ENCODE results near the gene CEMIP.
A peak's percentile ranks its signal among the peaks of the same experiment; 100 is the strongest.

Gene CEMIP

DNA sequence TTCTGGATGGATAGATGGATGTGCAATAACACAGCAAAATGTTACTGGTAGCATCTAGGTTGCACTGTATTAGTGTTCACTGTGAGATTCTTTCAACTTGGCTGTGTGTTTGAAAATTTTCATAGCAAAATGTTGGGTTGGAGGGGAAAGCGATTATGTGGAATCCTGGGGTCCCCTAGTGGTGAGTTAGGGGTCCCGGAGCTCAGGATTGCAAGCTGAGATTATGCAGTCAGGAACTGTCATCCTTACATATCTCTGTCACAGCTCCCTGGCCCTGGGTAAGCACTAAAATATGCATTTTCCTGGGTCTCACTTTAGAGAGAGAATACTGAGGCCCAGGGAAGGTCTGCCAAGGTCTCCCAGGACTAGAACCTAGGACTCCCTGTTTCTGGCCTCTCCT, 77.2 kb downstream of the CEMIP start:
- Histone ChIP-seq H3K36me3 (ENCODE audit: insufficient read depth, low read length) (no peaks in the 10 kb centered on the region), H3K4me1 (ENCODE audit: insufficient read depth, low read length) (peaks cover 43% of the 10 kb centered on the region), H3K4me3 (ENCODE audit: low read depth in 1 of 2, low read length in 2 of 2) (no peak overlapping the region), H3K9ac (ENCODE audit: low read length) (no peak overlapping the region), H3K27me3 (ENCODE audit: control insufficient read depth in 1 of 2, insufficient read depth in 2 of 2, low read length in 2 of 2) (no peaks in the 10 kb centered on the region), H3K9me3 (ENCODE audit: low read length) (no peaks in the 10 kb centered on the region), H3K27ac (ENCODE audit: low read depth, low read length) (no peak overlapping the region)

DNA sequence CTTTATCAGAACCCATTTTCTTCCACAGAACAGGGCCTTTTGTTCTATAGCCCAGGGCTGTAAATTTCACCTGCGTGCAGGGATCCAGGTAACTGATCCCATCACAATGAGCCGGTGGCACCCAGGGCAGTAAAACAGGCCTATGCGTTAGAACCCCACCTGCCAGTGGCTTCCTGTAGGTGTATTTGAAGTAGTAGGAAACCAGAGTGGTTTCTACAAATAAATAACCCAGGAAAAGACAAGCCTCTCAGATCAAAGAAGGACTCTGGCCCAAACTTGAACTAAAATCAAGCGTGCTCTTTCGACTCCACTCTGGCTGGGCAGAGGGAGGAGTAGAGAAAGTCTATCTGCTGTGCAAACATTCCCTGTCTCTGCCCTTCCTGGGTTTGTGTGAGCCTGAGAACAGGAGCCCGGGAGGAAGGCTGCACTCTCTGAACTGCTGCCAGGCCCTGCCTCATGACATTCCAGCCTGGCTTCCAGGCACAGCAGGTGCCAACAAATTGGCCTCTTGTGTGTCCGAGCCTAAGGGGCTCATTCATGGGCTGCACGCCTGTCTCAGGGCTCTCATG, 77.7 kb downstream of the CEMIP start:
- H3K4me1 ChIP-seq (ENCODE audit: insufficient read depth, low read length), result peaks cover 48% of the 10 kb centered on the region
- no peaks in the 10 kb centered on the region for H3K27me3 ChIP-seq (ENCODE audit: control insufficient read depth in 1 of 2, insufficient read depth in 2 of 2, low read length in 2 of 2)
- H3K27ac ChIP-seq (ENCODE audit: low read depth, low read length), result peak overlapping the region; percentile 37
- no peak overlapping the region for H3K9ac ChIP-seq (ENCODE audit: low read length)
- no peaks in the 10 kb centered on the region for H3K9me3 ChIP-seq (ENCODE audit: low read length)
- H3K36me3 ChIP-seq (ENCODE audit: insufficient read depth, low read length), result no peaks in the 10 kb centered on the region
- no peak overlapping the region for H3K4me3 ChIP-seq (ENCODE audit: low read depth in 1 of 2, low read length in 2 of 2)

DNA sequence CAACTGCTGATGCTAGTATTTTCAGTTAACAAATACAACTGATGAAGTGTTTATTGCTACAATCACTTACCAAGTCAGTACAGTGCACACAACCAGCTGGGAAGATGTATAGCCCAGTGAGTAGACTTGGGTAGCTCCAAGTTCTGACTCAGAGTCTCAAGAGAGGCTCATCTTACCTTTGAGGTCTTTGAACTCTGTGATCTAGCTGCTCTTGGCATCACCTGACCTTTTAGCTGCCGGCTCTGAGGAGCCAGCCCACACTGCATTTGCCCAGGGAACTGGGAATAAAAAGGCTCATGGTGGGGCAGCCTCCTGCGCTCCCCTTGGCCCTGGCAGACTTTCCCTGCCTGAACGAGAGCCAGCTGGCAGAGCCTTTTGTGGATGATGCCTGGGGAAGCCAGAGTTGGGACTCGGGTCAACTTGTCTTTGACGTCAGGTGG, 82.6 kb downstream of the CEMIP start:
- Histone ChIP-seq H3K36me3 (ENCODE audit: insufficient read depth, low read length) (no peaks in the 10 kb centered on the region), H3K9me3 (ENCODE audit: low read length) (no peaks in the 10 kb centered on the region), H3K4me3 (ENCODE audit: low read depth in 1 of 2, low read length in 2 of 2) (peak overlapping the region in 1 of 2 donors; percentile 12), H3K27ac (ENCODE audit: low read depth, low read length) (peak overlapping the region; percentile 70), H3K27me3 (ENCODE audit: control insufficient read depth in 1 of 2, insufficient read depth in 2 of 2, low read length in 2 of 2) (no peaks in the 10 kb centered on the region), H3K9ac (ENCODE audit: low read length) (no peak overlapping the region), H3K4me1 (ENCODE audit: insufficient read depth, low read length) (peaks cover 35% of the 10 kb centered on the region)

DNA sequence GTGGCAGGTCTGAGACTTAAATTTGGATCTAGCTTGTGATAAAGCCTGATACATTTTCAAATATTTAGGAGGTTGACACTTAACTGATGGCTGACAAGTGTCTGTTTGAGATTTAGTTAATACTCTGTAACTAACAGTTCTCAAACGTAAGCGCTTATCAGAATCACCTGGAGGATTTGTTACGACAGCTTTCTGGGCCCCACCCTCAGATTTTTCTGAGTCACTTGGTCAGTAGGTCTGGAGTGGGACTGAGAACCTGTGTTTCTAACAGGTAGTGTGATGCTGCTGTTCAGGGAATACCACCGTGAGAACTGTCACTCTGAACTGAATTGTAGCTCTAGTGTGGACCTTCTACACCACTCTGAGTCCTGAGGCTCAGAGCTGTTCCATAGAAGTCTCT, 85.5 kb downstream of the CEMIP start:
- H3K9ac ChIP-seq (ENCODE audit: low read length), result no peak overlapping the region
- H3K27me3 ChIP-seq (ENCODE audit: control insufficient read depth in 1 of 2, insufficient read depth in 2 of 2, low read length in 2 of 2), result no peaks in the 10 kb centered on the region
- H3K36me3 ChIP-seq (ENCODE audit: insufficient read depth, low read length), result no peaks in the 10 kb centered on the region
- no peak overlapping the region for H3K4me3 ChIP-seq (ENCODE audit: low read depth in 1 of 2, low read length in 2 of 2)
- H3K4me1 ChIP-seq (ENCODE audit: insufficient read depth, low read length), result peaks cover 29% of the 10 kb centered on the region
- H3K9me3 ChIP-seq (ENCODE audit: low read length), result no peaks in the 10 kb centered on the region
- H3K27ac ChIP-seq (ENCODE audit: low read depth, low read length), result no peak overlapping the region

DNA sequence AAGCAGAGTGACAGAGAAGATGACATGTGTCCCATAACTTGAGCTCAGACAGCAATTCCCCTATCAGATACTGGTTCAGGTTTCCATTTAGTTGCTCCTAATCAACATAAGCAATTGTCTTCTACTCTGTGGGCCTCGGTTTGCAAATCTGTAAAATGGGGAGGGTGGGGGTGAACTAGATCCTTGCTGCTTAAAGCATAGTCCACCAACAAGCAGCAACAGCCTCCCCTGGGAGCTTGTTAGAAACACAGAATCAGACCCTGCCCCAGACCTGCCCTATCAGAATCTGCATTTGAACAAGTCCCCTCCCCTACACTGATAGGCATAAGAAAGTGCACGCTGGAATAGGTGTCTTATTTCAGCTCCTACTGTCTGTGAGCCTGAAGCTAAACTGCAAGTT, 87.8 kb downstream of the CEMIP start:
- Histone ChIP-seq H3K36me3 (ENCODE audit: insufficient read depth, low read length) (no peaks in the 10 kb centered on the region), H3K4me3 (ENCODE audit: low read depth in 1 of 2, low read length in 2 of 2) (no peak overlapping the region), H3K9ac (ENCODE audit: low read length) (no peak overlapping the region), H3K4me1 (ENCODE audit: insufficient read depth, low read length) (peaks cover 14% of the 10 kb centered on the region), H3K27ac (ENCODE audit: low read depth, low read length) (no peak overlapping the region), H3K27me3 (ENCODE audit: control insufficient read depth in 1 of 2, insufficient read depth in 2 of 2, low read length in 2 of 2) (no peaks in the 10 kb centered on the region), H3K9me3 (ENCODE audit: low read length) (no peaks in the 10 kb centered on the region)

DNA sequence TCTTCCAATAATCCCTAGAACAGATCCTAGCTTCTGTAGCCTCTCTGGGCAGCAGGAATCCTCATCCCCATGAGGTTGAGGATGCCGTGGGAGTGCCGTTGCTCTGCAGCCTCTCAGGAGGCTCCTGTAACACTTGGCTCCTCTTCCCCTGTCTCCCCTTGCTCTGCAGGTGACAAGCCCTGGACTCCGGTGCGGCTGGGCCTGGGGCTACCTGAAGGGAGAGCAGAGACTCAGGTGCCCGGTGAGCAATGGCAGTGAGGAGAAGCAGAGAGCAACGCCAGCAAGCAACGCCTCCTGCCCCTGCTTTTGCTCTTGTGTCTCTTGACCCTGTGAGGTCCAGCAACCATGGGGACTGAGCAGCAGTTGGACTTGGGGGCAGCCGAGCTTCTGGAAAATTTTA, 91.2 kb downstream of the CEMIP start:
- Histone ChIP-seq H3K9me3 (ENCODE audit: low read length) (no peaks in the 10 kb centered on the region), H3K27me3 (ENCODE audit: control insufficient read depth in 1 of 2, insufficient read depth in 2 of 2, low read length in 2 of 2) (no peaks in the 10 kb centered on the region), H3K4me1 (ENCODE audit: insufficient read depth, low read length) (peaks cover 5% of the 10 kb centered on the region), H3K9ac (ENCODE audit: low read length) (no peak overlapping the region), H3K4me3 (ENCODE audit: low read depth in 1 of 2, low read length in 2 of 2) (no peak overlapping the region), H3K27ac (ENCODE audit: low read depth, low read length) (no peak overlapping the region), H3K36me3 (ENCODE audit: insufficient read depth, low read length) (no peaks in the 10 kb centered on the region)

DNA sequence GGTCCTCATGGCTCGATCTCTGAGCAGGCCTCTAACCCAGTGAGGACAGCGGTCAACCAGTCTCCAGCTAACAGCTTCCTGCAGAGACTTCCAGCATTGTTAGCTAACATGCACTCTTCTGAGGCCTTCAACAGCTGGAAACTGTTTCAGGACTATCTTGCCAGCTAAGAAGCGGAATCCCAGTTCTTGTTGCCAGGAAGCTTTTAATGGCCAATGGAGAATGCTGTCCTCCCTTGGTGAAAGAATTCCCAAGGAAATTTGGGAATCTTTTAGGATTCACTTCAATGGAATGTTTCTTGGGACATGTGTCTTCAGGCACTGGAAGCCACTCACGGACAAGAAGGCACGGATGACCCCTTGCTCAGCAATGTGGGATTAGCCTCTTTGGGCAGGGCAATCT, 91.7 kb downstream of the CEMIP start:
- no peaks in the 10 kb centered on the region for H3K27me3 ChIP-seq (ENCODE audit: control insufficient read depth in 1 of 2, insufficient read depth in 2 of 2, low read length in 2 of 2)
- H3K4me3 ChIP-seq (ENCODE audit: low read depth in 1 of 2, low read length in 2 of 2), result no peak overlapping the region
- H3K36me3 ChIP-seq (ENCODE audit: insufficient read depth, low read length), result no peaks in the 10 kb centered on the region
- H3K9ac ChIP-seq (ENCODE audit: low read length), result no peak overlapping the region
- no peaks in the 10 kb centered on the region for H3K9me3 ChIP-seq (ENCODE audit: low read length)
- peaks cover 8% of the 10 kb centered on the region for H3K4me1 ChIP-seq (ENCODE audit: insufficient read depth, low read length)
- H3K27ac ChIP-seq (ENCODE audit: low read depth, low read length), result no peak overlapping the region

DNA sequence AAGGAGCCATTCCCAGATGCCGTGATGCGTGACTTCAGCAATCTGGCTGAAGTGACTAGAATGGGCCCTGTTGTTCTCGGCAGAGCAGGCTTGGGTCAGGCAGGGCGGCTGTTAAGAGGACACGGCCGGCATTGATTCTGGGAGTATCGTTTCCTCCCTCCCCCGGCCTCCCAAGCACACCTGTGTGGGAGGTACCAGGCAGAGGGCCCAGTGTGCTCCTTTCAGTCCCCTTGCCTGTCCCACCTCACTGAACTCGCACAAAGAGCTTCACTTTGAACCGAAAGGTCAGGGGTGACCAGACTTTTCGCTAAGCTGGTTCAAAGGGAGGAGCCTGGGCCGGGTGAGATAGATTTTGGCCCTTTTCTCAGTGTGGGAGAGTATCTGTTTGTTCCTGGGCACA, 92.7 kb downstream of the CEMIP start:
- Histone ChIP-seq H3K4me1 (ENCODE audit: insufficient read depth, low read length) (peaks cover 10% of the 10 kb centered on the region), H3K27ac (ENCODE audit: low read depth, low read length) (no peak overlapping the region), H3K27me3 (ENCODE audit: control insufficient read depth in 1 of 2, insufficient read depth in 2 of 2, low read length in 2 of 2) (no peaks in the 10 kb centered on the region), H3K4me3 (ENCODE audit: low read depth in 1 of 2, low read length in 2 of 2) (no peak overlapping the region), H3K36me3 (ENCODE audit: insufficient read depth, low read length) (no peaks in the 10 kb centered on the region), H3K9ac (ENCODE audit: low read length) (no peak overlapping the region), H3K9me3 (ENCODE audit: low read length) (no peaks in the 10 kb centered on the region)

DNA sequence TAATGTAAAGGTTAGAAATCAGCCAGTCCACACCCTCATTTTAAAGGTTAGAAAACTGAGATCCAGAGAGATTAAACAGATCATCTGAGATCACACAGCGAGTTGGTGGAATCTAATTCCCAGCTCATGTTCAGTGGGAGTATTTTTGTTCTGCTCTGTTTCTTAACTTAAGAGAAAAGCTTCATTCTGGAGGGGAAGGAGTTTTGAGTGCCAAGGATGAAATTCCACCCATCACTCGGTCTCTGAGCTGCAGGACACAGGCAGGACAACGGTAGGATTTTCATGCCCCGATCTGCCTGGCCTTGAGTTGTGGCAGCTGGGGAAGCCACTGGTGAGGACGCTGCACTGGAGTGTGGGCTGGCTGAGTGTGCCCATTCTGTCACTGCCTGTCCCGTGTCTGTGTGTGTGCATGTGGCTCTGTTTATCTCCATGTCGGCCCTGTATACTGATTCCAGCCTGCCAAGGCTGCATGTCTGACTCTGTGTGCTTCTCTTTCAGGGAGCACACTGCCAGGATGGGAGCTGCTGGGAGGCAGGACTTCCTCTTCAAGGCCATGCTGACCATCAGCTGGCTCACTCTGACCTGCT, 94.3 kb downstream of the CEMIP start:
- H3K9ac ChIP-seq (ENCODE audit: low read length), result no peak overlapping the region
- no peak overlapping the region for H3K27ac ChIP-seq (ENCODE audit: low read depth, low read length)
- H3K4me1 ChIP-seq (ENCODE audit: insufficient read depth, low read length), result peaks cover 14% of the 10 kb centered on the region
- H3K27me3 ChIP-seq (ENCODE audit: control insufficient read depth in 1 of 2, insufficient read depth in 2 of 2, low read length in 2 of 2), result no peaks in the 10 kb centered on the region
- H3K36me3 ChIP-seq (ENCODE audit: insufficient read depth, low read length), result no peaks in the 10 kb centered on the region
- no peak overlapping the region for H3K4me3 ChIP-seq (ENCODE audit: low read depth in 1 of 2, low read length in 2 of 2)
- no peaks in the 10 kb centered on the region for H3K9me3 ChIP-seq (ENCODE audit: low read length)

DNA sequence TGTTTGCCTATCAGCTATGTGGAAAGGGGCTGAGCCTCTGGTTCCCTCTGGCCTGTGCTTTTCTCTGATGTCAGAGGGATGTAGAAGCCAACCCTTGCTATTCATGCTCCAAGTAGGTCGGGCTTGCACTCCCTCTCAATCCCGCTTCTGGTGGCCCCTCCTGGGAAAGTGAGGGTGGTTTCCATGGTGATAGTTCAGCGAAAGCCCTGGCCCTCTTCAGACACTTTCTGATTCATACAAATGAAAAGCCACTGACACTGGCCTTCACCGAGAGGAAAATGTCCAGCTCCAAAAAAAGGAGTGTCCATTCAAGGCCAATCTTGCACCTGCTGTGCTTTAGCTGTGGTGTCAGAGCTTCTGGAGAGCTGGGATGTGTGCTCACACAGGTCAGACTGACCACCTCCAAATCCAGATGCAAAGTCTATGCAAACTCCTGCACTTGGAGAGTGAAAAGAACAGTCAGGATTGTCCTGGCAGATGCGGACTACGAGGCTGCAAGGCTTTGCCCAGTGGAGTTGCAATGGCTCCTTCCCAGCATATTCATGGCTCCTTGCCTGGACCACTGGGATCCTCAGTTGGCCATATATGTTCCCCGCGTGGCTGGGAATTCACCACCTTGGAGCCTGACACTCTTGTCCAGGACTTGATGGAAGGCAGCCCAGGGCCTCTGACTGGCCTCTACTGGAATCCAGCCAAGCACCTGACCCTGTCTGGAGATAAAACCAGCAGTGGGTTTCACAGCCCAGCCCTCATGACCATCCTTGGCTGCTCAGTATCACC, 96.6 kb downstream of the CEMIP start:
- Histone ChIP-seq H3K4me3 (ENCODE audit: low read depth in 1 of 2, low read length in 2 of 2) (no peak overlapping the region), H3K27ac (ENCODE audit: low read depth, low read length) (no peak overlapping the region), H3K4me1 (ENCODE audit: insufficient read depth, low read length) (peaks cover 10% of the 10 kb centered on the region), H3K27me3 (ENCODE audit: control insufficient read depth in 1 of 2, insufficient read depth in 2 of 2, low read length in 2 of 2) (no peaks in the 10 kb centered on the region), H3K9me3 (ENCODE audit: low read length) (no peaks in the 10 kb centered on the region), H3K9ac (ENCODE audit: low read length) (no peak overlapping the region), H3K36me3 (ENCODE audit: insufficient read depth, low read length) (no peaks in the 10 kb centered on the region)

DNA sequence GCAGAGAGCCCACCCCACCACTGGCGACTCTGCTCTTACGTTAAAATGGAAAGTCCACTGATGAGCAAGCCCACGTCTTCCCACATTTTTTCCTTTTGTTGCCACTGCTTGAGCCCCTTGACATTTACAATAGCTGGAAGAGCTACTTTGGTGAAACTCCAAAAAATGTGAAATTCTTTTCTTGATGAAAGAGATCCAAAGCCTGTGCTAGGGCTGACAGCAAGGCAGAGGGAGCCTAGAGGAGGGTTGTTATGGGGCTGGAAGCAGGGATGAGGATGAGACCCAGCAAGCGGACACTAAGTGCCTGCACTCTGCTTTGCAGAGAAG, 97.1 kb downstream of the CEMIP start:
- Histone ChIP-seq H3K9ac (ENCODE audit: low read length) (no peak overlapping the region), H3K9me3 (ENCODE audit: low read length) (no peaks in the 10 kb centered on the region), H3K36me3 (ENCODE audit: insufficient read depth, low read length) (no peaks in the 10 kb centered on the region), H3K27me3 (ENCODE audit: control insufficient read depth in 1 of 2, insufficient read depth in 2 of 2, low read length in 2 of 2) (no peaks in the 10 kb centered on the region), H3K27ac (ENCODE audit: low read depth, low read length) (no peak overlapping the region), H3K4me1 (ENCODE audit: insufficient read depth, low read length) (peaks cover 10% of the 10 kb centered on the region), H3K4me3 (ENCODE audit: low read depth in 1 of 2, low read length in 2 of 2) (no peak overlapping the region)
